Measurements from ENCODE around the gene ADAR.

ADAR gene

GRCh38 chr1:154629675-154630073 is 21.7 kb upstream of the ADAR start:
- TF ChIP-seq OSR1 (CRISPR knock-in tag; IDR thresholded peaks at IDR 0.05) (no peak), ZNF565 (CRISPR knock-in tag; conservative IDR thresholded peaks at IDR 0.05; ENCODE audit: low read depth) (no peak), ISL1 (CRISPR knock-in tag; IDR thresholded peaks at IDR 0.05) (no peak)
- no peak for ATAC-seq

GRCh38 chr1:154629061-154629674 is 21.2 kb upstream of the ADAR start:
- no peak for ATAC-seq
- no peak for TF ChIP-seq ZNF70 (CRISPR knock-in tag; IDR thresholded peaks at IDR 0.05)
- TF ChIP-seq ESRRG (CRISPR knock-in tag; IDR thresholded peaks at IDR 0.05): no peak
- no peak for TF ChIP-seq GLIS3 (CRISPR knock-in tag; IDR thresholded peaks at IDR 0.05)
- no peak for TF ChIP-seq TCF4 (CRISPR knock-in tag; IDR thresholded peaks at IDR 0.05; ENCODE audit: borderline replicate concordance)
- no peak for TF ChIP-seq OSR1 (CRISPR knock-in tag; IDR thresholded peaks at IDR 0.05)
- TF ChIP-seq ZNF8 (CRISPR knock-in tag; IDR thresholded peaks at IDR 0.05): no peak
- TF ChIP-seq TOX (CRISPR knock-in tag; IDR thresholded peaks at IDR 0.05; ENCODE audit: borderline replicate concordance): no peak
- TF ChIP-seq ZFP3 (CRISPR knock-in tag; IDR thresholded peaks at IDR 0.05): no peak
- TF ChIP-seq PATZ1 (CRISPR knock-in tag; IDR thresholded peaks at IDR 0.05; ENCODE audit: borderline replicate concordance): no peak
- TF ChIP-seq RARB (CRISPR knock-in tag; IDR thresholded peaks at IDR 0.05): no peak

DNA sequence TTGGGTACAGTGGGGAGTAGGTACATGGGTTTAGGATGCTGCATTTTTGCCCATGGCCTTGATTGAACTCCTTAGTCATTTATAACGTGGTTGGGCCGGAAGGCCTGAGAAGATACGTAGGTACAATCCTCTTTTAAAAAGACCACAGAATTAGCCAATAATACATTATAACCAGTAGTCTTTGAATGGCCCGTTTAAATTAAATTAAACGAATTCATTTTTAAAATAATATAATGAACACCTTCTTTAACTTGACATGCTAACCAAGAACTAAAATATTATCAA is 20.1 kb upstream of the ADAR start:
- peak; percentile 9 for ATAC-seq
- TF ChIP-seq ZC3H10 (CRISPR knock-in tag; IDR thresholded peaks at IDR 0.05): no peak
- TF ChIP-seq RARB (CRISPR knock-in tag; IDR thresholded peaks at IDR 0.05): no peak
- TF ChIP-seq TCF4 (CRISPR knock-in tag; IDR thresholded peaks at IDR 0.05; ENCODE audit: borderline replicate concordance): no peak
- no peak for TF ChIP-seq ESRRG (CRISPR knock-in tag; IDR thresholded peaks at IDR 0.05)
- TF ChIP-seq, protein P1, sequence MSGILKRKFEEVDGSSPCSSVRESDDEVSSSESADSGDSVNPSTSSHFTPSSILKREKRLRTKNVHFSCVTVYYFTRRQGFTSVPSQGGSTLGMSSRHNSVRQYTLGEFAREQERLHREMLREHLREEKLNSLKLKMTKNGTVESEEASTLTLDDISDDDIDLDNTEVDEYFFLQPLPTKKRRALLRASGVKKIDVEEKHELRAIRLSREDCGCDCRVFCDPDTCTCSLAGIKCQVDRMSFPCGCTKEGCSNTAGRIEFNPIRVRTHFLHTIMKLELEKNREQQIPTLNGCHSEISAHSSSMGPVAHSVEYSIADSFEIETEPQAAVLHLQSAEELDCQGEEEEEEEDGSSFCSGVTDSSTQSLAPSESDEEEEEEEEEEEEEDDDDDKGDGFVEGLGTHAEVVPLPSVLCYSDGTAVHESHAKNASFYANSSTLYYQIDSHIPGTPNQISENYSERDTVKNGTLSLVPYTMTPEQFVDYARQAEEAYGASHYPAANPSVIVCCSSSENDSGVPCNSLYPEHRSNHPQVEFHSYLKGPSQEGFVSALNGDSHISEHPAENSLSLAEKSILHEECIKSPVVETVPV (CRISPR knock-in tag; IDR thresholded peaks at IDR 0.05): no peak
- TF ChIP-seq, protein P2, sequence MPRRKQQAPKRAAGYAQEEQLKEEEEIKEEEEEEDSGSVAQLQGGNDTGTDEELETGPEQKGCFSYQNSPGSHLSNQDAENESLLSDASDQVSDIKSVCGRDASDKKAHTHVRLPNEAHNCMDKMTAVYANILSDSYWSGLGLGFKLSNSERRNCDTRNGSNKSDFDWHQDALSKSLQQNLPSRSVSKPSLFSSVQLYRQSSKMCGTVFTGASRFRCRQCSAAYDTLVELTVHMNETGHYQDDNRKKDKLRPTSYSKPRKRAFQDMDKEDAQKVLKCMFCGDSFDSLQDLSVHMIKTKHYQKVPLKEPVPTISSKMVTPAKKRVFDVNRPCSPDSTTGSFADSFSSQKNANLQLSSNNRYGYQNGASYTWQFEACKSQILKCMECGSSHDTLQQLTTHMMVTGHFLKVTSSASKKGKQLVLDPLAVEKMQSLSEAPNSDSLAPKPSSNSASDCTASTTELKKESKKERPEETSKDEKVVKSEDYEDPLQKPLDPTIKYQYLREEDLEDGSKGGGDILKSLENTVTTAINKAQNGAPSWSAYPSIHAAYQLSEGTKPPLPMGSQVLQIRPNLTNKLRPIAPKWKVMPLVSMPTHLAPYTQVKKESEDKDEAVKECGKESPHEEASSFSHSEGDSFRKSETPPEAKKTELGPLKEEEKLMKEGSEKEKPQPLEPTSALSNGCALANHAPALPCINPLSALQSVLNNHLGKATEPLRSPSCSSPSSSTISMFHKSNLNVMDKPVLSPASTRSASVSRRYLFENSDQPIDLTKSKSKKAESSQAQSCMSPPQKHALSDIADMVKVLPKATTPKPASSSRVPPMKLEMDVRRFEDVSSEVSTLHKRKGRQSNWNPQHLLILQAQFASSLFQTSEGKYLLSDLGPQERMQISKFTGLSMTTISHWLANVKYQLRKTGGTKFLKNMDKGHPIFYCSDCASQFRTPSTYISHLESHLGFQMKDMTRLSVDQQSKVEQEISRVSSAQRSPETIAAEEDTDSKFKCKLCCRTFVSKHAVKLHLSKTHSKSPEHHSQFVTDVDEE (CRISPR knock-in tag; IDR thresholded peaks at IDR 0.05): no peak
- TF ChIP-seq, protein P3, sequence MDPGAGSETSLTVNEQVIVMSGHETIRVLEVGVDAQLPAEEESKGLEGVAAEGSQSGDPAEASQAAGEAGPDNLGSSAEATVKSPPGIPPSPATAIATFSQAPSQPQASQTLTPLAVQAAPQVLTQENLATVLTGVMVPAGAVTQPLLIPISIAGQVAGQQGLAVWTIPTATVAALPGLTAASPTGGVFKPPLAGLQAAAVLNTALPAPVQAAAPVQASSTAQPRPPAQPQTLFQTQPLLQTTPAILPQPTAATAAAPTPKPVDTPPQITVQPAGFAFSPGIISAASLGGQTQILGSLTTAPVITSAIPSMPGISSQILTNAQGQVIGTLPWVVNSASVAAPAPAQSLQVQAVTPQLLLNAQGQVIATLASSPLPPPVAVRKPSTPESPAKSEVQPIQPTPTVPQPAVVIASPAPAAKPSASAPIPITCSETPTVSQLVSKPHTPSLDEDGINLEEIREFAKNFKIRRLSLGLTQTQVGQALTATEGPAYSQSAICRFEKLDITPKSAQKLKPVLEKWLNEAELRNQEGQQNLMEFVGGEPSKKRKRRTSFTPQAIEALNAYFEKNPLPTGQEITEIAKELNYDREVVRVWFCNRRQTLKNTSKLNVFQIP (CRISPR knock-in tag; IDR thresholded peaks at IDR 0.05; ENCODE audit: borderline replicate concordance, low read depth): 0 out of 2 replicates have a peak, but pooled peaks have one; percentile 62
- TF ChIP-seq ZFP3 (CRISPR knock-in tag; IDR thresholded peaks at IDR 0.05): no peak

- peak; percentile 86 for ATAC-seq
- no peak for TF ChIP-seq ISL1 (CRISPR knock-in tag; IDR thresholded peaks at IDR 0.05)
- TF ChIP-seq TCF4 (CRISPR knock-in tag; IDR thresholded peaks at IDR 0.05; ENCODE audit: borderline replicate concordance): no peak
- no peak for TF ChIP-seq CREB5 (CRISPR knock-in tag; IDR thresholded peaks at IDR 0.05; ENCODE audit: low read depth)
- TF ChIP-seq, protein P3 (CRISPR knock-in tag; IDR thresholded peaks at IDR 0.05; ENCODE audit: borderline replicate concordance, low read depth): no peak
These were observed 19.5 kb upstream of the ADAR start for GRCh38 chr1:154627257-154628120.
